Stimulated activated CD8-positive, alpha-beta memory T cell treated with anti-CD3 and anti-CD28 coated beads, Interleukin-15, amount 100 ng/mL, for 48 hours (primary cell): ENCODE measurements around the gene P2RX3.
"Not testable (repeated sequence)": the region's sequence is repeated elsewhere in the genome, so short reads cannot be mapped to it uniquely, and the experiment has no call there.

Experiments used
- DNase-seq, 2 donors: peaks; one replicate each; pipeline ENCODE4 v3.0.0-alpha.2; 2020; ENCODE audit warnings: low read depth in 2 of 2

Gene P2RX3

DNA sequence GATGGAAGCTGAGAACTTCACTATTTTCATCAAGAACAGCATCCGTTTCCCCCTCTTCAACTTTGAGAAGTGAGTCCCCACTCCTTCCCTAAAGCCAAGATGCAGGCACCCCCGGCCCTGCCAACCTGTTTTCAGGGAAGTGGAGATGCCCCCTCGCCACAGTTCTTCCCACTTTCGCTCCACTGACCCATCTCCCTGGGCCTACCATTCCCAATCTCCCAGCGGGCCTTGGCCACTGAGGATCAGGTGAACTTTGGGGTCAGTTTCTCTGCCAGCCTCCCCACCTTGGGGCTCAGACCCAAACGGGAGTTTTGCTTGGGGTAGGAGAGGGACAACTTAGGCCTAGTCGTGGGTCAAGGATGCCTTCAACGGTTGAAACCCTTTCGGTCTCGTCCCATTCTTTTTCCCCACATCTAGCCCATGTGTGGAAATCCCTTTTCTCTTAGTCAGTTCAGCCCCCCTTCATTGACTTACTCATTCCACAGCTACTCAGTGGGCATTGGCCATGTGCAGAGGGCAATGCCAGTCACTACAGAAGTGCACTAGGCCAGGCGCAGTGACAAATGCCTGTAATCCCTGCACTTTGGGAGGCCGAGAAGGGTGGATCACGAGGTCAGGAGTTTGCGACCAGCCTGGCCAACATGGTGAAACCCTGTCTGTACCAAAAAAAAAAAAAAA is 10.6 kb downstream of the P2RX3 start:
- no peak for DNase-seq

- DNase-seq = peak; percentile 21 to 40
Observed at GRCh38 chr11:57349491-57350274, 11.5 kb downstream of the P2RX3 start.

GRCh38 chr11:57353036-57353435 is 14.9 kb downstream of the P2RX3 start:
- DNase-seq = no peak

GRCh38 chr11:57353446-57353845 is 15.3 kb downstream of the P2RX3 start:
- DNase-seq = no peak

- no peak for DNase-seq
Observed at GRCh38 chr11:57353852-57354251, 15.7 kb downstream of the P2RX3 start.

DNA sequence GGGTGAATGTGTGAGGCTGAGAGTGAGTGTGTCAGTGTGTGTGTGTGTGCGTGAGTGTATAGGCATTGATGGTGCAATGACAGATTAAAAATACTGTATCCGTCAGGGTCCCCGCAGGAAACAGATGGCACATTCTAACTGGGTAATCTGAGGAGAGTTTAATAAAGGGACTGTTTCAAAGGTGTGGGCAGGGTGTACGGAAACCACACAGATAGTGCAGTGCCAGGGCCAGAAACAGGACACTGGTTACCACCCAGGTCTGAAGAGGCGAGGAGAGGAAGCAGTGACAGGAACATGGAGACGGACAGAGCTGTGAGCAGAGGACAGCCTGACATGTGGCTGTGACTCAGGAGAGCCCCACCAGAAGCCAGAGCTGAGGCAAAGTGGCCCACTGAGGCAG is 16.5 kb downstream of the P2RX3 start:
- DNase-seq = no peak

GRCh38 chr11:57356268-57356667 is 18.1 kb downstream of the P2RX3 start:
- no peak for DNase-seq

DNA sequence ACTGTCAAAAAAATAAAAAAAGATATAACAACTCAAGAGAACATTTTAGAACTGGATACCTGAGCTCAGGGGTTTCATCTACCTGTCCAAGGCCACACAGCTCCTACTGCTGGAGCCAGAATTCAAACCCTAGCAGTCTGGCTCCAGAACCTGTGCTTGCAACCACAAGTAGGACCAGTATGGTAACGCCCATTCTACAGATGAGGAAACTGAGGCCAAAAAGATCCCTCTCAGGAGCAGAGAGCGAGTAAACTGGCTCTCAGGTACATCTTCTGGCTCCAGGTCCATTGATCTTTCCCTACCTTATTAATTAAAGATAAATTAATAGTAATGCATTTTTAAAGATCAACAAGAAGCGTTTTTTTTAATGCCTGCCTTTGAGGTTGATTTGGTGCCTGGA is 19.2 kb downstream of the P2RX3 start:
- DNase-seq = no peak

DNA sequence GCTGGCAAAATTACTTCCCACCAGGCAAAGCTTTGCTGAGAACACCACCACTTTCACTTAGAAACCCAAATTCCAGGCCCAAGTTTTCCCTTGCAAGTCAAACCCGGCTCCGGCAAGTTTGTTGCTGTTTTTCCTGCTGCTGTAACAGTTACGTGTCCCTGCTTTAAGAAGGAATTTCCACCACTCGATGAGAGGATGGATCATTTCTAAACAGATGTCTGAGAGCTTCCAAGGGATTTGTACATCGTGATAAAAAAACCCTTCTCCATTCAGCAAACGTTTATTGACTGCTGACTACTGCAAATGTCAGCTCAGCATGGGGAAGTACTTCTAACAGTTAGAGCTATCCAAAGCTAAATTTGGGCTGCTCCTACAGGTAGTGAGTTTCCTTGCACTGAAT is 19.7 kb downstream of the P2RX3 start:
- DNase-seq = no peak

- DNase-seq = no peak
Observed at GRCh38 chr11:57358543-57358961, 20.4 kb downstream of the P2RX3 start.

DNA sequence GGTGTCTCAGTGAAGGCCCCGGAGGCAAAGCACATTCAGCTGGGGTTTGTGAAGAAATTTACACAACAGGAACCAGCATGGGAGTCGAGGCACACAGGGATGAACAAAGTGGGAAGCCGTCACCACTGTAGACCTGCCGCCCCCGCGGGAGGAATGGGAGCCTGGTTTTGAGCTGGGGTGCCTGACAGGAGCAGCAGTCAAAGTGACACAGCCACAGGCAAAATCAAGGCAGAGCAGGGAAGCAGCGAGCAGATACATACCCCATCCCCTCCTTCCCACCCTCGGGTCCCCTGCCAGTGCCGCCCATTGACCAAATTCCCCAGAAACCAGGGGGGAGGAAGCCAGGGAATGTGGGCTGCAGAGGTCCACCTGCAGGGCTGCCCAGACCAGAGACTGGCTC is 20.8 kb downstream of the P2RX3 start:
- DNase-seq = no peak

- no peak for DNase-seq
Observed at GRCh38 chr11:57359396-57359795, 21.2 kb downstream of the P2RX3 start.

DNA sequence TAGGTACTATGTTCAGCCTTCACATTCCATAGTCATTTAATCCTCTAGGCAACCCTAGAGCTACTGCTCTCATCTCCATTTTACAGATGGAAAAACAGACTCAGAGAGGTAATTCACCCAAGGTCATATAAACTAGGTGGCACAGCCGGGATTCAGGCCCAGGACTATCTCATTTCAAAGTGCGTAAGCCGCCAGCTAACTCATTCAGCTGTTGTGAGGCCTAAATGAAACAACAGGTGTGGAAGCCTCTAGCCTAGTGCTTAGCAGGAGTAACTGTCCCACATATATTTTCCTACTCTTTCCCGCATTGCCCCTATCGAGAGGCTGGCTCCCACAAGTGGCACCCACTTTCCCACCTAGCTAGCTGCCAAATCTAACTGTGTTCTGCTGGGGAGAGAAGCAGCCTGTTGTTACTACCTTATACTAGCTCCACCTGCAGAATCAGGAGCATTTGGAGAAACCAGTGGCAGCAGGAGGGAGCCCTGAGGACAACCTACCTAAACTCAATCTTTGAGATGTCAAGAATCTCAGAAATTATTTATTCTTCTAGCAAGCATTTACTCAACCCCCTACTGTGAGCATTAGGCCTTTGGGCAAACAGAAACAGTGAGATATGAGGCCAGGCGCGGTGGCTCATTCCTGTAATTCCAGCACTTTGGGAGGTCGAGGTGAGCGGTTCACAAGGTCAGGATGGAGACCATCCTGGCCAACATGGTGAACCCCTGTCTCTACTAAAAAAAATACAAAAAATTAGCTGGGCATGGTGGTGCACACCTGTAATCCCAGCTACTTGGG is 21.9 kb downstream of the P2RX3 start:
- DNase-seq = no peak

- DNase-seq = no peak
Observed at GRCh38 chr11:57360991-57361390, 22.8 kb downstream of the P2RX3 start.

GRCh38 chr11:57361420-57361819 is 23.3 kb downstream of the P2RX3 start:
- DNase-seq = not testable (repeated sequence)

DNA sequence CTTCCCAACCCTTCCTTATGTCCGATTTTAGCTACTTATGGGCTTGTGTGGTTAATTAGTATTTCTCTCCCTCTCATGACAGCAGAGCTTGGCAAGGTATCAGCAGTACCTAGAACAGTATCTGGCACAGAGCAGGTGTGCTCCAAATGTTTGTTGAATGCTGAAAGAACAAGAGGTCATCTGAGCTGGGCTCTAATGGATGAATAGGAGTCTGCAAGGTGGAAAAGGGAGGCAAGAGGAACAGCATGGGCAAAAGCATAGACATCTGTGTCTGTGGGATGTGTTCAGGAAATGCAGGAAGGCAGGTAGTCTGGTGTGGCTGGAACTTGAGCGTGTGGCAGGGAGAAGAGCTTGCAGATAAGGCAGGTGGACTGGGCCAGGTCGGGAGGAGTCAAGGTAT is 23.8 kb downstream of the P2RX3 start:
- no peak for DNase-seq

DNA sequence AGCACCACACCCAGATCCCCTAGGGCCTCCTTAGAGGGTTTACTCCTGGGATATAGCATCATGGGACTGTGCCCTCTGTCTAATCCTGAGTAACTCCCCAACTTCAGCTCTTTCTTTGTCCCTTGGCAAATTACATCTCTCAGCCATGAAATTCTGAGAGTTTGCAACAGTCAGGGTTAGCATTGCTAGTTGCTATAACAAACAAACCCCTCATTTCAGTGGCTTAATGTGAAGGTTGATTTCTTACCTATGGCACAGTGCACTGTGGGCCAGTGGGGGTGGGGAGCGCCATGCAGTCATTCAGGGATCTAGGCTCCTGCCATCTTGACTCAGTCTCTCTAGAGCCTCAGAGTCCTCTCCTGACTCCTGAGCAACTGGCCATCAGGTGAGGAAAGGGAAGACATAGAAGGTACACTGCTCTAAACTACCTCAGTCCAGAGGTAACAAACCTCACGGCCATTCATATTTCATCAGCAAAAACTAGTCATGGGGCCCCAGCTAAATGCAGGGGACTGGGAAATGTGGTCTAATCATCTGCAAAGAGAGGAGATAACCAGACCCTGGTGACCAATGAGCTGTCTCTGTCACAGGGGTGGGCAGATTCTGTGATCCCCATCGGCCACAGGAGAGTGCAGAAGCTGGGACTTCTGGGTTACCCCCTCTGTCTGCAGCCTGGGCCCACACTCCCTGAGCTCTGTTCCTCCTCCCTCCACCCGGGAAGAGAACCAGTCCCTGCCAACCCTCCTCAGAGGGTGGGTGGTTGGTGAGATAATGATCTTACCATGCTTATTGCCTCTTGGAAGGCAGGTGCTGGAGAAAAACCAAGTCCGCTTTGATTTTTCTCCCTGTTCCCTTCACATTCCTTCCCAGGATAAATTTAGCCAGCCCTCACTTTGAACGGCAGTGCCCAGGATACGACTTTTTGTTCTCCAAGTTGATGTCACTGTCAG is 25.3 kb downstream of the P2RX3 start:
- DNase-seq = no peak

GRCh38 chr11:57364851-57365660 is 26.9 kb downstream of the P2RX3 start:
- DNase-seq = no peak

GRCh38 chr11:57368106-57368844 is 30.1 kb downstream of the P2RX3 start:
- DNase-seq = no peak

- no peak for DNase-seq
Observed at GRCh38 chr11:57368845-57369232, 30.7 kb downstream of the P2RX3 start.
